Measurements from ENCODE around the gene EPSTI1.

The EPSTI1 gene

DNA sequence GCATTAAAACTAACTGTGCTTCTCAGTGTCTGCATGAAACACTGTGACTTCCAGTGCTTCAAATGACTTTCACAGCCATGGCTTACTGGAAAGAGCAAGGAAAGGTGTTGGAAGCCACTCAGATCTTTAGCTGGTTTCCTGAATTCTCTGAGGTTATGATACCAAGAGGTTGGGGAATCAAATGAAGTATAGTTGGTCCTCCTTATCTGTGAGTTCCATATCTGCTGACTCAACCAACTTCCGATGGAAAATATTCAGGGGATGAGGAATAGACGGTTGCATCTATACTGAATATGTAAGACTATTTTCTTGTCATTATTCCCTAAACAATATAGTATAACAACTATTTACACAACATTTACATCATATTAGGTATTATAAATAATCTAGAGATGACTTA lies 32.4 kb downstream of the EPSTI1 start:
- TF ChIP-seq, protein P1, sequence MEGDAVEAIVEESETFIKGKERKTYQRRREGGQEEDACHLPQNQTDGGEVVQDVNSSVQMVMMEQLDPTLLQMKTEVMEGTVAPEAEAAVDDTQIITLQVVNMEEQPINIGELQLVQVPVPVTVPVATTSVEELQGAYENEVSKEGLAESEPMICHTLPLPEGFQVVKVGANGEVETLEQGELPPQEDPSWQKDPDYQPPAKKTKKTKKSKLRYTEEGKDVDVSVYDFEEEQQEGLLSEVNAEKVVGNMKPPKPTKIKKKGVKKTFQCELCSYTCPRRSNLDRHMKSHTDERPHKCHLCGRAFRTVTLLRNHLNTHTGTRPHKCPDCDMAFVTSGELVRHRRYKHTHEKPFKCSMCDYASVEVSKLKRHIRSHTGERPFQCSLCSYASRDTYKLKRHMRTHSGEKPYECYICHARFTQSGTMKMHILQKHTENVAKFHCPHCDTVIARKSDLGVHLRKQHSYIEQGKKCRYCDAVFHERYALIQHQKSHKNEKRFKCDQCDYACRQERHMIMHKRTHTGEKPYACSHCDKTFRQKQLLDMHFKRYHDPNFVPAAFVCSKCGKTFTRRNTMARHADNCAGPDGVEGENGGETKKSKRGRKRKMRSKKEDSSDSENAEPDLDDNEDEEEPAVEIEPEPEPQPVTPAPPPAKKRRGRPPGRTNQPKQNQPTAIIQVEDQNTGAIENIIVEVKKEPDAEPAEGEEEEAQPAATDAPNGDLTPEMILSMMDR (IDR thresholded peaks at IDR 0.05; ENCODE audit: low read depth, low read length): no peak
- DNase-seq: no peak
- Histone ChIP-seq H3K27me3 (no peaks in the 10 kb centered on the region), H3K4me3 (ENCODE audit: low read depth, low read length) (no peak overlapping the region), H3K9me3 (no peaks in the 10 kb centered on the region), H3K36me3 (no peaks in the 10 kb centered on the region), H3K4me1 (no peaks in the 10 kb centered on the region)

DNA sequence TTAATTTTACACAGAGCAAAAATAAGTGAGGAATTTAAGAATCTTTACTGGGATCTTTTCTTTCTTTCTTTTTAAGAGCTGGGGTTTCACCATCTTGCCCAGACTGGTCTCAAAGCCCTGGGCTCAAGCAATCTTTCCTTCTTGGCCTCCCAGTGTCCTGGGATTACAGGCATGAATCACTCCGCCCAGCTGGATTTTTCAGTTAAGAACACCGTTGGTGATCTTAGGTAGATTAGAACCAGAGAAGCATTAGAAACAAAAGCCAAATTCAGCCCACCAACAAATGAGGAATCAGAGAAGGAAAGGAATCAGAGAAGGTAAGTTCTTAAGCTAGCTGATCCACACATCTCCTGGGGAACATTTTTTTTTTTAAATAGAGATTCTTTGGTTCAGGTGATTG lies 34.2 kb downstream of the EPSTI1 start:
- H3K27me3 ChIP-seq: no peaks in the 10 kb centered on the region
- no peaks in the 10 kb centered on the region for H3K36me3 ChIP-seq
- TF ChIP-seq, protein P1 (IDR thresholded peaks at IDR 0.05; ENCODE audit: low read depth, low read length): no peak

DNA sequence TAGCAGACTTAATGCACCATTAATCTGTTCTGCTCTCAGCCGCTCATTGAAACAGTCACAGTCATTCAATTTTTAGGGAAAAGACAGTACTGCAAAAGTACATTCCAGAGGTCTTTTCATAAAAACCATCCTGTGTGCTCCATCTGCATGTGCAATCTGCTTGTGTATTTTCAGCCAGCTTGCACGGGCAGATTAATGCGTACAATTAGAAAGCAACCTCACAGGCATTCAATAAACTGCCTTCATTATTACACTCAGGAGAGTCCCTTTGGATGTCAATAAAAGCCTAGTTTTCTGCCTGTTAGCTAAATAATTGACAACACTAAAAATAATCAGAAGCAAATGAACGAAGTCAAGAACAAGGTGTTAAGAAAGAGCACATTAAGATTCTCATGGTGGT lies 41.9 kb downstream of the EPSTI1 start:
- H3K36me3 ChIP-seq: no peaks in the 10 kb centered on the region
- DNase-seq: no peak

More for the DNA sequence above, 34.2 kb downstream of the EPSTI1 start:
- Histone ChIP-seq H3K4me3 (ENCODE audit: low read depth, low read length) (no peak overlapping the region), H3K4me1 (no peaks in the 10 kb centered on the region), H3K9me3 (no peaks in the 10 kb centered on the region)
- DNase-seq: no peak

DNA sequence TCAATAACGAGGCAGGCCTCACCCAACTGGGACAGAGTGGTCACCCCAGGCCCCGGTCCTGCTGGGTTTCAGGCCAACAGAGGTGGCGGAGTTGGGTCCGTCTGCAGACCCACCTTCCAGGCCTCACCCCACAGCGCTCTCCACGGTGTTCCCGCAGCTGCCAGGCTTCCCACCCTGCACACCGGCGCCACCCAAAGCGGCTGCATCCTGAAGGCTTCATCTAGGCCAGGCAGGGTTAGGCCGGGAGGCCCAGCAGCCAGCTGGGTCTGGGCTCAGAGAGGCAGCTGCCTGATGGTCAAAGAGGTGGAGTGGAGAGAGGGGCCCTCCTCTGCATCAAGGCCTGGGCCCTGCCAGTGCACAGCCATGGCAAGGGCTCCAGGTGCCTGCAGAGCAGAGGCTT lies 44.1 kb downstream of the EPSTI1 start:
- no peaks in the 10 kb centered on the region for H3K9me3 ChIP-seq
- TF ChIP-seq, protein P1 (IDR thresholded peaks at IDR 0.05; ENCODE audit: low read depth, low read length): no peak
- H3K4me3 ChIP-seq (ENCODE audit: low read depth, low read length): no peak overlapping the region
- no peak for DNase-seq
- H3K27me3 ChIP-seq: no peaks in the 10 kb centered on the region
- H3K36me3 ChIP-seq: no peaks in the 10 kb centered on the region
- H3K4me1 ChIP-seq: no peaks in the 10 kb centered on the region

More for the DNA sequence above, 41.9 kb downstream of the EPSTI1 start:
- H3K27me3 ChIP-seq: no peaks in the 10 kb centered on the region
- no peaks in the 10 kb centered on the region for H3K4me1 ChIP-seq
- H3K4me3 ChIP-seq (ENCODE audit: low read depth, low read length): no peak overlapping the region
- TF ChIP-seq, protein P1 (IDR thresholded peaks at IDR 0.05; ENCODE audit: low read depth, low read length): no peak
- no peaks in the 10 kb centered on the region for H3K9me3 ChIP-seq

DNA sequence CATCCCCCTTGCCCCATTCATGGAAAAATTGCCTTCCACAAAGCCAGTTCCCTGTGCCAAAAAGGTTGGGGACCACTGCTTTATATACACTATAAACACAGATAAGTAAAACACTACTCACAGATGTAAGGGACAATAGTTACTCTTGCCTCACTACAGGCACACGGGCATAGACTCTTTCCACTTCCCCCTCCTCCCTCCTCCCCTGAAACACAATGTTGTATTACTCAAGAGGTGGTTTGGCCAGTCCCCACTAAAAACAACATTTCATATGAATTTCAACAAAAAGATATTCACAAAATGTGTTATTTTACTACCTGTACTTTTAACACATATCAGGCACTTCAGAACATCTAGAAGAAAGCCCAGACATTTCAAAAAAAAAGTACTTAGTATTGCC lies 45.1 kb downstream of the EPSTI1 start:
- H3K9me3 ChIP-seq: no peaks in the 10 kb centered on the region
- no peaks in the 10 kb centered on the region for H3K4me1 ChIP-seq
- H3K27me3 ChIP-seq: no peaks in the 10 kb centered on the region
- H3K4me3 ChIP-seq (ENCODE audit: low read depth, low read length): no peak overlapping the region
- TF ChIP-seq, protein P1 (IDR thresholded peaks at IDR 0.05; ENCODE audit: low read depth, low read length): no peak
- H3K36me3 ChIP-seq: no peaks in the 10 kb centered on the region
- no peak for DNase-seq

DNA sequence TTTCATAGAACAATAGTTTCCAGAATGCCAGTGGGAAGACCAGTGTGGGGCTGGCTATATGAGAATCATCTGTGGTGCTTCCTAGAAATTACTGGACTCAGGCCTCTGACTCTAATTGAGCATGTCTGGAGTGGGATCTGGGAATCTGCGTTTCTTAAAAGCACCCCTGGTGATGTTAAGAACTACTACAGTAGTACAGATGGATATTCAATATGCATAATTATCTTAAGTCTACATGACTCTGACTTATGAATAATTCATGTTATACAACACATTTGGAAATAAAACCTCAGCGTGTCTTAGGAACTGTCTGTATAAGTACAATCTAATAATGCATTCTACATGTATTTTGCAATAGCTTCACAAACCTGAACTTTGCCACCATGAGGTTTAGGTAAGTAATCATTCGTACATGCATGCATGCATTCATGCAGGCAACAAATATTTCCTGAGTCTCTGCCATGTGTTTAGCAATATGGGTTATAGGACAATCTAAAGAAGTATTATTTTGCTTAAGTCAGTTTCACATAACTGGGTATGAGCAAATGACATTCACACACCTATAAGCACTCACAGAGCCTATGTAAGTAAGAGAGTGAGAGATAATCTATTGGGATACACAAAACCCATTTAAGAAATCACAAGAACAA lies 62.0 kb downstream of the EPSTI1 start:
- TF ChIP-seq, protein P1 (IDR thresholded peaks at IDR 0.05; ENCODE audit: low read depth, low read length): no peak
- H3K4me3 ChIP-seq (ENCODE audit: low read depth, low read length): no peak overlapping the region

More for the DNA sequence above, 62.0 kb downstream of the EPSTI1 start:
- H3K36me3 ChIP-seq: no peaks in the 10 kb centered on the region
- H3K27me3 ChIP-seq: no peaks in the 10 kb centered on the region
- H3K9me3 ChIP-seq: no peaks in the 10 kb centered on the region
- no peak for DNase-seq
- no peaks in the 10 kb centered on the region for H3K4me1 ChIP-seq
